ENCODE results near the gene TELO2.

GRCh38 chr16:1498899-1499676 is 5.9 kb downstream of the TELO2 start:
- TF ChIP-seq CTCF (IDR thresholded peaks at IDR 0.05) (no peak), POLR2A (IDR thresholded peaks at IDR 0.05) (no peak)

All from uterus (tissue), 2 donors.